GM12878 (cell line): ENCODE measurements around the gene RAB4B. TPM values are rescaled to one million over a fixed set of nuclear protein-coding genes. Genes with fewer than 3 reads are reported as not detected.

Experiments
- ASH2L ChIP-seq: fragments of 300-600, 200-600 bp; sonication (generic); IDR thresholded peaks from 2 replicates; pipeline ENCODE4 v1.6.1; 2017; ENCODE audit warnings: low read depth, mild to moderate bottlenecking, borderline replicate concordance
- BHLHE40 ChIP-seq, 2 experiments: fragments of 450-650 bp in 1 of 2; IDR thresholded peaks; 2 replicates each; pipeline ENCODE4 v1.6.1; 2011 to 2017; ENCODE audit warnings: low read depth in 2 of 2, borderline replicate concordance in 1 of 2, improper control_type of control experiment in 1 of 2, low read length in 1 of 2, mild to moderate bottlenecking in 1 of 2
- CHD2 ChIP-seq: IDR thresholded peaks from 2 replicates; pipeline ENCODE4 v1.6.1; 2011; ENCODE audit warnings: low read depth, low read length, improper control_type of control experiment, borderline replicate concordance
- CREM ChIP-seq: IDR thresholded peaks from 2 replicates; pipeline ENCODE4 v1.6.1; 2014; ENCODE audit warnings: antibody characterized with exemption, low read depth
- DPF2 ChIP-seq: fragments of 450-650 bp; IDR thresholded peaks from 2 replicates; pipeline ENCODE4 v1.6.1; 2017; ENCODE audit warnings: mild to moderate bottlenecking
- EGR1 ChIP-seq, 2 experiments: IDR thresholded peaks; 1 replicate in 1 of 2; 2 replicates in 1 of 2; pipeline ENCODE4 v1.6.1; 2011 to 2012; ENCODE audit warnings: low read depth in 2 of 2, low read length in 2 of 2, borderline replicate concordance in 1 of 2, mild to moderate bottlenecking in 1 of 2, moderate library complexity in 1 of 2
- ESRRA ChIP-seq: IDR thresholded peaks from 2 replicates; pipeline ENCODE4 v1.6.1; 2012; ENCODE audit warnings: mild to moderate bottlenecking, low read length, improper control_type of control experiment
- FOXM1 ChIP-seq: IDR thresholded peaks from 2 replicates; pipeline ENCODE4 v1.6.1; 2012; ENCODE audit warnings: low read depth, mild to moderate bottlenecking, inconsistent platforms, low read length, moderate library complexity
- GABPA ChIP-seq: IDR thresholded peaks from 2 replicates; pipeline ENCODE4 v1.6.1; 2014; ENCODE audit warnings: antibody characterized with exemption, low read depth, mild to moderate bottlenecking, inconsistent platforms
- HDAC6 ChIP-seq: fragments of 200-600 bp; sonication (generic); IDR thresholded peaks from one replicate; pipeline ENCODE4 v1.8.0; 2017; ENCODE audit warnings: antibody characterized with exemption; ENCODE audit not compliant: unreplicated experiment
- IKZF1 ChIP-seq: fragments of 450-650 bp; conservative IDR thresholded peaks from 2 replicates; pipeline ENCODE4 v1.6.1; 2017; ENCODE audit warnings: antibody characterized with exemption, mild to moderate bottlenecking
- IKZF2 ChIP-seq, 2 experiments: fragments of 450-650 bp; IDR thresholded peaks; 2 replicates each; pipeline ENCODE4 v1.6.1; 2017; ENCODE audit warnings: mild to moderate bottlenecking in 2 of 2, moderate library complexity in 2 of 2
- MTA2 ChIP-seq: fragments of 450-650 bp; IDR thresholded peaks from 2 replicates; pipeline ENCODE4 v1.6.1; 2016; ENCODE audit warnings: low read depth, mild to moderate bottlenecking, moderate library complexity
- MTA3 ChIP-seq: IDR thresholded peaks from 2 replicates; pipeline ENCODE4 v1.6.1; 2012; ENCODE audit warnings: low read length, inconsistent platforms, borderline replicate concordance
- MYB ChIP-seq: fragments of 150-350 bp; IDR thresholded peaks from 2 replicates; pipeline ENCODE4 v1.6.1; 2014; ENCODE audit warnings: mild to moderate bottlenecking, low read depth, low read length, borderline replicate concordance
- NBN ChIP-seq: fragments of 450-650 bp; IDR thresholded peaks from 2 replicates; pipeline ENCODE4 v1.6.1; 2016
- NR2F1 ChIP-seq: fragments of 450-650 bp; conservative IDR thresholded peaks from 2 replicates; pipeline ENCODE4 v1.6.1; 2017; ENCODE audit warnings: mild to moderate bottlenecking
- PML ChIP-seq: IDR thresholded peaks from 2 replicates; pipeline ENCODE4 v1.6.1; 2012; ENCODE audit warnings: low read length, inconsistent platforms
- SP1 ChIP-seq: IDR thresholded peaks from one replicate; pipeline ENCODE4 v1.6.1; 2011; ENCODE audit warnings: low read depth, low read length
- ZBED1 ChIP-seq: IDR thresholded peaks from 2 replicates; pipeline ENCODE4 v1.6.1; 2016; ENCODE audit warnings: borderline replicate concordance
- polyA plus RNA-seq, 11 experiments: library from polyadenylated mRNA; depleted of rRNA in 4 of 11; unstranded in 6 of 11; stranded (reverse) in 5 of 11; fragments of >200 nt; fragmentation: Nextera tagmentation in 4 of 11; fragmentation: Illumina TruSeq in 1 of 11; extraction: Ambion mirVana in 4 of 11; extraction: Trizol in 1 of 11; gene quantifications; 1 replicate in 1 of 11; 2 replicates in 10 of 11; pipeline versions ENCODE4 v1.2.1 to v1.2.3, GENCODE V29; 2011 to 2016; ENCODE audit warnings: inconsistent platforms in 2 of 11, missing spikeins in 2 of 11, low read depth in 1 of 11
- total RNA-seq, 4 experiments: library from RNA; depleted of rRNA in 3 of 4; stranded (reverse); fragments of >200 nt in 3 of 4; fragmentation: Illumina TruSeq in 1 of 4; extraction: Trizol in 1 of 4; gene quantifications; 2 replicates each; pipeline versions ENCODE4 v1.2.1 to v1.2.3, GENCODE V29; 2013 to 2021
- TF ChIP-seq, protein P1 (sequence below): fragments of 450-650 bp; IDR thresholded peaks from 2 replicates; pipeline ENCODE4 v1.6.1; 2017; ENCODE audit warnings: borderline replicate concordance
- TF ChIP-seq, protein P2 (sequence below): IDR thresholded peaks from 2 replicates; pipeline ENCODE4 v1.6.1; 2012; ENCODE audit warnings: low read depth, low read length, improper control_type of control experiment
- TF ChIP-seq, protein P3 (sequence below): fragments of 450-650 bp; IDR thresholded peaks from 2 replicates; pipeline ENCODE4 v1.6.1; 2016; ENCODE audit warnings: mild to moderate bottlenecking
- TF ChIP-seq, protein P4 (sequence below): IDR thresholded peaks from 2 replicates; pipeline ENCODE4 v1.6.1; 2011; ENCODE audit warnings: mild to moderate bottlenecking, low read depth, low read length, moderate library complexity; ENCODE audit not compliant: insufficient replicate concordance

The RAB4B gene
- total and polyA plus RNA-seq, 10 of the 15 experiments (the other 5 are each of a cell fraction or from before 2014, with no cell fraction given): 0.60 to 51.5 (median 27.7) TPM

DNA sequence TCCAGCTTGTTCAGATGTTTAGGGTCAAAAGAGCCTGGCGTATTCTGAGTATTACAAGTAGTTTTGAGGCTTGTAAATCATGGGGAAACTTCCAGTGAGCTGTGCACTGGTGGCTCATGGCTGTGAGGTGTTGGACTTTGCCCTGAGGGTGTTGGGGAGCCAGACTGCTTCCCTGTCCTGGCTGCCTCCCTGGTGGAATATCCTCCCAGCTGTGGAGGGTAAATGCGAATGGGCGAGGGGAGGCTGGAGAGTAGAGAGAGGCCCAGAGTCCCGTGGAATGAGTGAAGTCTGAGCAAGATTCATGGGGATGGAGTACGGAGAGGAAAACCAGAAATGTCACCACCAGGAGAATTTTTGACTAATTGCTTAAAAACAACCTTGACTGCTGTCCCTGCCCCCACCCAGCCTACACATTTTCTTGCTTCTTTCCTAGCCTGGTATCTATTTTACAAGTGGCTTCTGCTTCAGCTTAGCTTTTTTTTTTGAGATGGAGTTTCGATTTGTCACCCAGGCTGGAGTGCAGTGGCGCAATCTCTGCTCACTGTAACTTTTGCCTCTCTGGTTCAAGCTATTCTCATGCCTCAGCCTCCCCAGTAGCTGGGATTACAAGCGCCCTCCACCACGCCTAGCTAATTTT, 23.3 kb upstream of the RAB4B start (continued):
- TF ChIP-seq, protein P1, sequence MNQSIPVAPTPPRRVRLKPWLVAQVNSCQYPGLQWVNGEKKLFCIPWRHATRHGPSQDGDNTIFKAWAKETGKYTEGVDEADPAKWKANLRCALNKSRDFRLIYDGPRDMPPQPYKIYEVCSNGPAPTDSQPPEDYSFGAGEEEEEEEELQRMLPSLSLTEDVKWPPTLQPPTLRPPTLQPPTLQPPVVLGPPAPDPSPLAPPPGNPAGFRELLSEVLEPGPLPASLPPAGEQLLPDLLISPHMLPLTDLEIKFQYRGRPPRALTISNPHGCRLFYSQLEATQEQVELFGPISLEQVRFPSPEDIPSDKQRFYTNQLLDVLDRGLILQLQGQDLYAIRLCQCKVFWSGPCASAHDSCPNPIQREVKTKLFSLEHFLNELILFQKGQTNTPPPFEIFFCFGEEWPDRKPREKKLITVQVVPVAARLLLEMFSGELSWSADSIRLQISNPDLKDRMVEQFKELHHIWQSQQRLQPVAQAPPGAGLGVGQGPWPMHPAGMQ: no peak
- TF ChIP-seq, protein P2, sequence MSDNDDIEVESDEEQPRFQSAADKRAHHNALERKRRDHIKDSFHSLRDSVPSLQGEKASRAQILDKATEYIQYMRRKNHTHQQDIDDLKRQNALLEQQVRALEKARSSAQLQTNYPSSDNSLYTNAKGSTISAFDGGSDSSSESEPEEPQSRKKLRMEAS: no peak
- TF ChIP-seq ESRRA: no peak
- TF ChIP-seq EGR1 (IDR thresholded peaks at IDR 0.05; ENCODE audit: borderline replicate concordance in 1 of 2, low read depth in 2 of 2, low read length in 2 of 2): no peak
- TF ChIP-seq HDAC6: no peak
- peak; percentile 93 for TF ChIP-seq IKZF1
- peak; percentile 44; the same call in 1 of the 2 replicates for TF ChIP-seq MTA2
- peak; percentile 58 for TF ChIP-seq NR2F1
- no peak for TF ChIP-seq ASH2L
- 0 out of 2 replicates have a peak, but pooled peaks have one; percentile 51 for TF ChIP-seq DPF2
- no peak for TF ChIP-seq ZBED1
- TF ChIP-seq FOXM1: no peak
- TF ChIP-seq CHD2: 0 out of 2 replicates have a peak, but pooled peaks have one; percentile 6
- TF ChIP-seq SP1: no peak
- 0 out of 2 replicates have a peak, but pooled peaks have one; percentile 43 for TF ChIP-seq MTA3
- TF ChIP-seq CREM: no peak
- TF ChIP-seq NBN: peak; percentile 81
- TF ChIP-seq GABPA: no peak
- TF ChIP-seq IKZF2 (IDR thresholded peaks at IDR 0.05): peak; percentile 74 to 85
- no peak for TF ChIP-seq MYB
- TF ChIP-seq PML: no peak
- TF ChIP-seq BHLHE40 (IDR thresholded peaks at IDR 0.05; ENCODE audit: borderline replicate concordance in 1 of 2, low read depth in 2 of 2, low read length in 1 of 2): 0 out of 4 replicates have a peak, but pooled peaks of 1 of the 2 experiments have one; percentile 11
- TF ChIP-seq, protein P3, sequence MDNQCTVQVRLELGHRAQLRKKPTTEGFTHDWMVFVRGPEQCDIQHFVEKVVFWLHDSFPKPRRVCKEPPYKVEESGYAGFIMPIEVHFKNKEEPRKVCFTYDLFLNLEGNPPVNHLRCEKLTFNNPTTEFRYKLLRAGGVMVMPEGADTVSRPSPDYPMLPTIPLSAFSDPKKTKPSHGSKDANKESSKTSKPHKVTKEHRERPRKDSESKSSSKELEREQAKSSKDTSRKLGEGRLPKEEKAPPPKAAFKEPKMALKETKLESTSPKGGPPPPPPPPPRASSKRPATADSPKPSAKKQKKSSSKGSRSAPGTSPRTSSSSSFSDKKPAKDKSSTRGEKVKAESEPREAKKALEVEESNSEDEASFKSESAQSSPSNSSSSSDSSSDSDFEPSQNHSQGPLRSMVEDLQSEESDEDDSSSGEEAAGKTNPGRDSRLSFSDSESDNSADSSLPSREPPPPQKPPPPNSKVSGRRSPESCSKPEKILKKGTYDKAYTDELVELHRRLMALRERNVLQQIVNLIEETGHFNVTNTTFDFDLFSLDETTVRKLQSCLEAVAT: peak; percentile 57; the same call in 1 of the 2 replicates
- TF ChIP-seq, protein P4, sequence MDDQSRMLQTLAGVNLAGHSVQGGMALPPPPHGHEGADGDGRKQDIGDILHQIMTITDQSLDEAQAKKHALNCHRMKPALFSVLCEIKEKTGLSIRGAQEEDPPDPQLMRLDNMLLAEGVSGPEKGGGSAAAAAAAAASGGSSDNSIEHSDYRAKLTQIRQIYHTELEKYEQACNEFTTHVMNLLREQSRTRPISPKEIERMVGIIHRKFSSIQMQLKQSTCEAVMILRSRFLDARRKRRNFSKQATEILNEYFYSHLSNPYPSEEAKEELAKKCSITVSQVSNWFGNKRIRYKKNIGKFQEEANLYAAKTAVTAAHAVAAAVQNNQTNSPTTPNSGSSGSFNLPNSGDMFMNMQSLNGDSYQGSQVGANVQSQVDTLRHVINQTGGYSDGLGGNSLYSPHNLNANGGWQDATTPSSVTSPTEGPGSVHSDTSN: peak; percentile 15
